Choroid plexus epithelial cell (primary cell): Measurements from ENCODE around the gene SLC38A4.

Experiments
- DNase-seq: peaks from one replicate; pipeline ENCODE4 v3.0.0-alpha.2; 2010; ENCODE audit warnings: low read depth
- H3K4me3 ChIP-seq: 2 replicates; pipeline ENCODE4 v1.5.1; 2011; ENCODE audit warnings: low read depth, mild to moderate bottlenecking, control low read depth, low read length, moderate library complexity
- TF ChIP-seq, protein P1 (sequence below): conservative IDR thresholded peaks from 2 replicates; pipeline ENCODE4 v1.5.1; 2011; ENCODE audit warnings: low read depth, mild to moderate bottlenecking, control low read depth, inconsistent platforms, low read length, moderate library complexity

Gene SLC38A4

GRCh38 chr12:46779063-46779462, 46.7 kb downstream of the SLC38A4 start:
- TF ChIP-seq, protein P1, sequence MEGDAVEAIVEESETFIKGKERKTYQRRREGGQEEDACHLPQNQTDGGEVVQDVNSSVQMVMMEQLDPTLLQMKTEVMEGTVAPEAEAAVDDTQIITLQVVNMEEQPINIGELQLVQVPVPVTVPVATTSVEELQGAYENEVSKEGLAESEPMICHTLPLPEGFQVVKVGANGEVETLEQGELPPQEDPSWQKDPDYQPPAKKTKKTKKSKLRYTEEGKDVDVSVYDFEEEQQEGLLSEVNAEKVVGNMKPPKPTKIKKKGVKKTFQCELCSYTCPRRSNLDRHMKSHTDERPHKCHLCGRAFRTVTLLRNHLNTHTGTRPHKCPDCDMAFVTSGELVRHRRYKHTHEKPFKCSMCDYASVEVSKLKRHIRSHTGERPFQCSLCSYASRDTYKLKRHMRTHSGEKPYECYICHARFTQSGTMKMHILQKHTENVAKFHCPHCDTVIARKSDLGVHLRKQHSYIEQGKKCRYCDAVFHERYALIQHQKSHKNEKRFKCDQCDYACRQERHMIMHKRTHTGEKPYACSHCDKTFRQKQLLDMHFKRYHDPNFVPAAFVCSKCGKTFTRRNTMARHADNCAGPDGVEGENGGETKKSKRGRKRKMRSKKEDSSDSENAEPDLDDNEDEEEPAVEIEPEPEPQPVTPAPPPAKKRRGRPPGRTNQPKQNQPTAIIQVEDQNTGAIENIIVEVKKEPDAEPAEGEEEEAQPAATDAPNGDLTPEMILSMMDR: no peak
- no peak overlapping the region for H3K4me3 ChIP-seq
- no peak for DNase-seq

DNA sequence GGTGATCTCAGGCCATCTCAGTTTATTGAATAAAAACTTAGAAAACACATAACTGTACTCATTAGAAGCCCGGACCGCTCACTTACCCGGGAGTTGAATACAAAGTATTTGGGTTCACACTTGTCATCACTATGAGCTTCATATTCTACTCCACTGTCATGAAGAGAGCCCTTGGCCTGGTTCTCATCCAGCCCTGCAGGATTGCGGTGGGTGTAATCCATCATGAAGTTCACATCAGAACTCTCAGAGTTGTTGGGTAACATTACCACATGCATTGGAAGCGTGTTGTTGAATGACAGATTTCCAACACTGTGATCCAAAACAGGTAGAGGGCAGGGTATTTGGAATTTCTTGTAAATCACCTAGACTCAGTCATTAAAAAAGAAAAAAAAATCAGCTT, 47.4 kb downstream of the SLC38A4 start:
- TF ChIP-seq, protein P1: no peak
- H3K4me3 ChIP-seq: no peak overlapping the region
- no peak for DNase-seq

DNA sequence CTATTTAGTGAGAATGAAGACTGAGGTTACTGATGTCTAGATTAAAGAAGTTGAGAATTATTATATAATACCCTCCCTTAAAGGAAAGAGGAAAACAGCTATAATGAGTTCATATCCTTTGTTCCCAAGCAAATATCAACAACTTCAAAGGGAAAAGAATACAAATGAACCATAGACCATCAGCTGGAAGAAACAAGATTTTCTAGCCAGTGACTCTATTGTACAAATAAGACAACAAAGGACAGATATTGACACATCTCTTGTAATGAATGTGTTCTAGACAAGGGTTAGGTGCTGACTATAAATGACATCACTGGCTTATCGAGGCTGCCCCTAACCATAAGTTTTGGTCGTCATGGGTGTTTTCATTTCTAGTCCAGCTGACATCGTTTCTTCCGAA, 48.2 kb downstream of the SLC38A4 start:
- no peak for DNase-seq

GRCh38 chr12:46775796-46776195, 50.0 kb downstream of the SLC38A4 start:
- TF ChIP-seq, protein P1: no peak
- no peak overlapping the region for H3K4me3 ChIP-seq
- no peak for DNase-seq

More for the DNA sequence above, 48.2 kb downstream of the SLC38A4 start:
- TF ChIP-seq, protein P1: no peak
- no peak overlapping the region for H3K4me3 ChIP-seq

DNA sequence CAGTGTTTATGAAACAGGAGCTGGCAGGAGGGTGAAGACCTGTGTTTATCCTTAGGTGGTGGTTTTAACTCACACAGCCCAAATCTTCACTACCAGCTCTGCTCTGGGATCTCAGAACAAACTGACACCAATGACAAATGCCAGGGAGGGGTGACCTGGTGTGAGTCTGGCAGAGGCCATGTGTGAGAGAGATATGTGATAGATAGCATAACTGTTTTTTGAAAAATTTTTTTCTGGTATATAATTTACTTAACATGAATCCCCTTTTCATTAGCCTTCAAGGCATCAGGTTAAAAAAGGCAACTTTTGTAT, 51.5 kb downstream of the SLC38A4 start:
- H3K4me3 ChIP-seq: no peak overlapping the region
- TF ChIP-seq, protein P1: no peak
- no peak for DNase-seq

DNA sequence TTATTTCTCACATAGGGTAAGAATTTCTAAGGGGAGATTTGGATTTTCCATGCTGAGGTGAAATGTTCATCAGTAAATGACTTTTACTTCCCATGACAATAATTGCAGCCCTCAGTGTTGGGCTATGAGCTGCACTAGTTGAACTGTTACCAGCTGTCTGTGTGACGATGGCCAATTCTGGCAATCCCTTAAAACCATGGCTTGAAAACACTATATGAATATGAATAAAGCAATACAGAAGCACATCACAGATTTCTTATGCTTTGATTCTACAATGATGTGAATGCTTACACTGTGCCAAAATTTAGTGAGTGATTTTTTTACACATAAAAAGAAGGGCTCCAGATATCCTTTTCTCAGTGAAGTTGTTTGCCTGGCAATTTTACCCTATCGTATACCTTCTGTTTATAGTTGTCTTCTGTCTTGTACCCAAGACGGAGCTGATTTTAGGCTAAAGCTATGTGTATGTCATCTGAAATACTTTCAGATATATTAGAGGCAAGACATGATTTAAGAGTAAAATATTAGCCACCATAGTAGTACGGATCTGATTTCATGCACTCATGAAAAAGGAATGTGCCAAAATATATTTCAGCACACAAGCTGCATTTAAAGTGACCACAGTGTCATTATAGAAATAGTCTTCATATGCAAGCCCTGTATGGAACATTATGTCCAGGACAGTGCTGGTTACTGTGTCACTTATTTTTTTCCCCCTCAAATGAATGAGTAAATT, 52.0 kb downstream of the SLC38A4 start:
- TF ChIP-seq, protein P1: no peak
- no peak overlapping the region for H3K4me3 ChIP-seq
- DNase-seq: peak; percentile 66

DNA sequence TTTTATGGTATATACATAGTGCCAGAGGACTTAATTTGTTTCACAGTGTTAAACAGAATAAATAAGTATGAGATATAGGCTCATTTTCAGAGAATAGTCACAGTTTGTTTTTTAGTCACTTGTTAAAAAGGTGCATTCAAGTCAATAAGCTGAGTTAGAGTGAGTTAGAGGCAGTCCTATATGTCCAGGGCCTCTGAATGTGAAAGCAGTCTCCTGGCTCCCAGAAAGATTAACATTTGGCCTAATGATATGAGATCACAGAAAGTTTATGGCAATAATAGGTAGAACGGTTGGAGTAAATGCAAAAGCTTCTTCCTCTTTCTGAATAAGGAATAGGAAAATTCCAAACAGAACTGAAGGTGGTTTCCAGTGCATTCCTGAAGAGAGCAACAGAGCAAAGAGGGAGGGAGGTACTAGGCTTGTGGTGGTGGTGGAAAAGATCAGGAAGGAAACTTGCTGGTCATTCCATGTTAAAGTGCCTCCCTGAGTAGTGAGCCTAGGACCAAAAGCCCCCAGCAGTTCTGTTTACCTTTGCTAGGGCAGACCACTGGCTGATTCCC, 54.4 kb downstream of the SLC38A4 start:
- DNase-seq: peak; percentile 58
- H3K4me3 ChIP-seq: no peak overlapping the region
- TF ChIP-seq, protein P1: no peak
